ENCODE data around the gene HAPLN2. TPM values are rescaled to one million over a fixed set of nuclear protein-coding genes. Genes with fewer than 3 reads are reported as not detected.

Gene HAPLN2
- total RNA-seq, 4 donors from 2014 or later = 1.5 to 1.7 TPM; not detected in 2

DNA sequence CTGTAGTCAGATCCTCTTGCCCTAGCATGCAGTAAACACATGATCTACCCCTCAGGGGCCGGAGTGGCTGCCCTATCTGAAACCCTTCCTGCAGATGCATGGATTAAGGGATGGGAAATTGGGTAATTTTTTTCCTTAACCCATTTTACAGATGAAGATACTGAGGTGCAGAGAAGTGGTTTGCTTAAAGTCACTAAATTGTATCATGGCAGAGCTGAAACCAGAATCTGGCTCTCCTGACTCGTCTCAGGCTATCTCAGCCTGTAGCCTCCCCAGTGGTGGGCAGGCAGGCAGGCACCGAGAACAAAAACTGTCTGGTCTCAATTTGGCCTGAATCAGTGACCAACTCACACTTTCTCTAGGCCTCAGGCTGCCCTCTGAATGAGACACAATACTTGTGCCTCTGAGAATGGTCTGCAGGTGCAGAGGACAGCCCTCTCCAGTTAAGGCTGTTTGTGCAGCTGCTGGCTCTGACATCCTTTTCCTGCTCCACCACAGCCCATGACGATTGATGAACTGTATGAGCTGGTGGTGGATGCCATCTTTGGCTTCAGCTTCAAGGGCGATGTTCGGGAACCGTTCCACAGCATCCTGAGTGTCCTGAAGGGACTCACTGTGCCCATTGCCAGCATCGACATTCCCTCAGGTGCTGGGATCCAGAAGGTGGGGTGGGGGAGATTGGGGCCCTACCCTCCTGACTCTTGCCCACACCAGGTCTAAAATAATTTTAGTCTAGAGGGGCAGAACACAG is 26.1 kb upstream of the HAPLN2 start:
- TF ChIP-seq, protein P1, sequence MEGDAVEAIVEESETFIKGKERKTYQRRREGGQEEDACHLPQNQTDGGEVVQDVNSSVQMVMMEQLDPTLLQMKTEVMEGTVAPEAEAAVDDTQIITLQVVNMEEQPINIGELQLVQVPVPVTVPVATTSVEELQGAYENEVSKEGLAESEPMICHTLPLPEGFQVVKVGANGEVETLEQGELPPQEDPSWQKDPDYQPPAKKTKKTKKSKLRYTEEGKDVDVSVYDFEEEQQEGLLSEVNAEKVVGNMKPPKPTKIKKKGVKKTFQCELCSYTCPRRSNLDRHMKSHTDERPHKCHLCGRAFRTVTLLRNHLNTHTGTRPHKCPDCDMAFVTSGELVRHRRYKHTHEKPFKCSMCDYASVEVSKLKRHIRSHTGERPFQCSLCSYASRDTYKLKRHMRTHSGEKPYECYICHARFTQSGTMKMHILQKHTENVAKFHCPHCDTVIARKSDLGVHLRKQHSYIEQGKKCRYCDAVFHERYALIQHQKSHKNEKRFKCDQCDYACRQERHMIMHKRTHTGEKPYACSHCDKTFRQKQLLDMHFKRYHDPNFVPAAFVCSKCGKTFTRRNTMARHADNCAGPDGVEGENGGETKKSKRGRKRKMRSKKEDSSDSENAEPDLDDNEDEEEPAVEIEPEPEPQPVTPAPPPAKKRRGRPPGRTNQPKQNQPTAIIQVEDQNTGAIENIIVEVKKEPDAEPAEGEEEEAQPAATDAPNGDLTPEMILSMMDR (IDR thresholded peaks at IDR 0.05; ENCODE audit: low read depth) = no peak

GRCh38 chr1:156593661-156593989 is 25.6 kb upstream of the HAPLN2 start:
- TF ChIP-seq, protein P1 (IDR thresholded peaks at IDR 0.05; ENCODE audit: low read depth) = no peak

GRCh38 chr1:156594190-156594589 is 25.0 kb upstream of the HAPLN2 start:
- TF ChIP-seq, protein P1 (IDR thresholded peaks at IDR 0.05; ENCODE audit: low read depth) = no peak

DNA sequence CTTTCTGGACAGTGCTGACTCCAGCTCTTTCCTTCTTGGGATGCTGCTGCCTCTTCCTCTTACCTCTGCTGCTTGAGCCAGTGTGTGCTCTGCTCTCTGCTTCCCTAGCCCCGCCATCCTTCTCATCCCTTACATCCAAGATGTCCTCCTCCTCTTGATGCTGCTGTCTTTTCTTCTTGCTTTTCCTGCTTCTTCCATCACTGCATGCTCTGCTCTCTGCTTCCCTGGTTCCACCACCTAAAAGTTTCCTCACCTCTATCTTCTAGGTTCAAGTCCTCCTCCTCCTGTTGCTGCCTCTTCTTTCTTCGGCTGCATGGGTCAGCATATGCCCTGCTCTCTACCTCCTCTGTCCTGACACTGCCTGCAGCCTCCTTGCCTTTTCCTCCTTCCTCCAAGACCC is 24.2 kb upstream of the HAPLN2 start:
- TF ChIP-seq, protein P1 (IDR thresholded peaks at IDR 0.05; ENCODE audit: low read depth) = no peak

- TF ChIP-seq, protein P1 (IDR thresholded peaks at IDR 0.05; ENCODE audit: low read depth) = no peak
Measured at GRCh38 chr1:156596426-156596825, 22.8 kb upstream of the HAPLN2 start.

GRCh38 chr1:156598125-156598524 is 21.1 kb upstream of the HAPLN2 start:
- TF ChIP-seq, protein P1 (IDR thresholded peaks at IDR 0.05; ENCODE audit: low read depth) = no peak

GRCh38 chr1:156598731-156599432 is 20.3 kb upstream of the HAPLN2 start:
- TF ChIP-seq, protein P1 (IDR thresholded peaks at IDR 0.05; ENCODE audit: low read depth) = no peak

Data from subcutaneous adipose tissue (tissue), 4 donors.